NCI-H69 (cell line): Measurements from ENCODE around the gene PITHD1.
A peak's percentile ranks its signal among the peaks of the same experiment; 100 is the strongest.
"Not testable (repeated sequence)": the region's sequence is repeated elsewhere in the genome, so short reads cannot be mapped to it uniquely, and the experiment has no call there.

Source experiments
- DNase-seq: peaks from one replicate; lab custom pipeline; 2025; lab: John Stamatoyannopoulos, UW

Gene PITHD1, protein sequence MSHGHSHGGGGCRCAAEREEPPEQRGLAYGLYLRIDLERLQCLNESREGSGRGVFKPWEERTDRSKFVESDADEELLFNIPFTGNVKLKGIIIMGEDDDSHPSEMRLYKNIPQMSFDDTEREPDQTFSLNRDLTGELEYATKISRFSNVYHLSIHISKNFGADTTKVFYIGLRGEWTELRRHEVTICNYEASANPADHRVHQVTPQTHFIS

DNA sequence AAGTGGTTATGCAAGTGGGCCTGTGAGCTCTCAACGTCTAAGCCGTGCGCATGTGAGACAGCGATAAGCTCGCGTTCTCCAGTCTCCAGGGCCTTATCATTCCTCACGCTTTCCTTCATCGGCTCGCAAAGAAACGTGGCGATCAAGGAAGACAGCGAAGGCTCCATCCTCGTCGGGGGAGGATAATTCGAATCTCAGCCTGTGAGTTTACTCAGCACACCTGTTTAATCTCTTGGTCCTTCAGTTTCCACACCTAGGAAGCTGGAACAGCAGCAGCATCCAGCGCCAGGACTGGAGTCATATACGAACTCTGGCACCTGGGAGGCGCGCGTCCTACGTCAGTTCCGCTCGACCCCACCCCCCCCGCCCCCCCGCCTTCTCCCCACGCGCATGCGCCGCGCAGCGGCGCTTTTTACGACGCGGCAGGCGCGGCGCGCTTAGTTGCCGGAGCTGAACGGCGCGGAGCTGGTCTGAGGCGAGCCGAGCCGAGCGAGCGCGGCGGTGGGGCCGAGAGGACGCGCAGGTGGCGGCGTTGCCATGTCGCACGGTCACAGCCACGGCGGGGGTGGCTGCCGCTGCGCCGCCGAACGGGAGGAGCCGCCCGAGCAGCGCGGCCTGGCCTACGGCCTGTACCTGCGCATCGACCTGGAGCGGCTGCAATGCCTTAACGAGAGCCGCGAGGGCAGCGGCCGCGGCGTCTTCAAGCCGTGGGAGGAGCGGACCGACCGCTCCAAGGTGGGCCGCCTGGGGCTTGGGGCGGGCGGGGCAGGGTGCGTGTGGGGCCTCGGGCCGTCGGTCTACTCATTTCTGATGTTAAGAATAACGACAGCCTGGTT is at the start of gene PITHD1:
TSS of gene PITHD1 (plus strand) at position 440 of the 836 bp plus-strand sequence. CDS start at position 538, 98 bp downstream.
- peak; percentile 88 for DNase-seq

DNA sequence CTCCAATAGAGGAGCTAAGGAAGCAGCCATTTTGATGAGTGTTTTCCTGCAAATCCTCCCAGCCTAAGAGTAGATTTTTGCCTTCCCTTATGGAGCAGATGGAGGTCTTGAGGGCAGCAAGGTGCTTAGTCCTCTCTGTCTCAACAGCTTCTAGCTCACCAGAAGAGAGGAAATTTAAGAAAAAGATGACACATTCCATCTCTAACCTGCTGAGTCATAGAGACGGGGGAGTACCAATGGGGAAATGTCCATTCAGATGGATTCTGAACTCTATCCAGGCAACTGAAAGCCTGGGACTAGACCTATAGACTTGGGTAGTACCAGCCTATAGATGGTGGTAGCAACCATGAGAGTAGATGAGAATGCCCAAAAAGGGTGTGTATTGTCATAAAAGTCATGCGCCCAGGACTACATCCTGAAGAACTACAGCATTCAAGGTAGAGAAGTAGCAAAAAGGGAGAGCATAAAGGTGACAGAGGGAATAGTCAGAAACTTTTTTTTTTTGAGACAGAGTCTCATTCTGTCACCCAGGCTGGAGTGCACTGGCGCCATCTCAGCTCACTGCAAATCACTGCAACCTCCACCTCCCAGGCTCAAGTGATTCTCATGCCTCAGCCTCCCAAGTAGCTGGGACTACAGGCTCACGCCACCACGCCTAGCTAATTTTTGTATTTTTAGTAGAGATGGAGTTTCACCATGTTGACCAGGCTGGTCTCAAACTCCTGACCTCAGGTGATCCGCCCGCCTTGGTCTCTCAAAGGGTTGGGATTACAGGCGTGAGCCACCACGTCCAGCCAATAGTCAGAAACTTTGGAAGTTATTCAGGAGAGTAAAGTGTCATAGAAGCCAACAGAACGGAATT is 45.6 kb upstream of the PITHD1 start:
- no peak for DNase-seq

DNA sequence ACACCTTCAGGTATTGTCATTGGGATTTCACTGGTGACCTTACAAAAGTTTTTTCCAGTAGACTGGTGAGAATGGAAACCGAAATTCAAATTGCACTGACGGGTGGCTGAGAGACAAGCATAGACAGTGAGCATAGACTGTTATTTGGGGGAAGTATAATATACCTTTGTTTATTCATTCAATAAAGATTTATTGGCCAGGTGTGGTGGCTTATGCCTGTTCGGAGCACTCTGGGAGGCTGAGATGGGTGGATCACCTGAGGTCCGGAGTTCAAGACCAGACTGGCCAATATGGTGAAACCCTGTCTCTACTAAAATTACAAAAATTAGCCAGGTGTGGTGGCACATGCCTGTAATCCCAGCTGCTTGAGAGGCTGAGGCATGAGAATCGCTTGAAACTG is 44.9 kb upstream of the PITHD1 start:
- DNase-seq: not testable (repeated sequence)

DNA sequence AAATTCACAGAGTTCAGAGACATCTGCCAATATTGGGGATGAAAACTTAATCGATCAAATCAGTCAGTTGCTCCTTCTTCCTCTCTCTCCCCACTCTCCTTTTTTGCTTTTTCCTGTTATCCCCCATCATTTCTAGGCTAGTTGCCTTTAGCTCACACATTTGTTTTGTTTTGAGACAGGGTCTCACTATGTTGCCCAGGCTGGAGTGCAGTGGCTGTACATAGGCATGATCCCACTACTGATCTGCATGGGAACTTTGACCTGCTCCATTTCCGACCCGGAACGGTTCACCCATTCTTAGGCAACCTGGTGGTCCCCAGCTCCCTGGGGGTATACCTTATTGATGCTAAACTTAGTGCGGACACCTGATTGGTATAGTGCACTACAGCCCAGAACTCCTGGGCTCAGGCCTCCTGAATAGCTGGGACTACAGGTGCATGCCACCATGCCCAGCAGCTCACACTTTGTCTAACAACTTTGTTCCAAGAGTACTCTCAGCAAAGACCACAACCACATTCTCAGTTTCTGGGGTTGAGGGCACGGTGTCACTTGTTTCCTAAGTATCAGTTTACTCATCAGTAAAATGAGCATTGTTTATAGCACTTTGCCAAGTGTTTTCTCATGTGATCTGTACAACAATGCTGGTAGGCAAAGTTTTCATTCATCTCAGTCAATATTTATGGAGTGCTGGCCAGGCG is 41.6 kb upstream of the PITHD1 start:
- DNase-seq: no peak

DNA sequence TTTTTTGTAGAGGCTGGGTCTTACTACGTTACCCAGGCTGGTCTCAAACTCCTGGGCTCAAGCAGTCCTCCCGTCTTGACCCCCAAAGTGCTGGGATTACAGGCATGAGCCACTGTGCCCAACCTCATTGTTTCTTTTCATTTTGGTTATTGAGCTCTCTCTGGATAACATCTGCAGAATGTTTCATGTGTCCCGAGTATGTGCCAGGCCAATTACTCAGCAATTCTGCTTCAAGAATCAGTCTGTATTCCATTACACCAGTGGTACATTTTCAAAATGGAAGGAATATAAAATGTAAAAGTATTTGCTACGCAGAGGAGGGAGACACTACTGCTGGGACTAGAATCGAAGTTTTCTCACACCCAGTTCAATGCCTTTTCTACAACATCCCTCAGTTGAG is 36.6 kb upstream of the PITHD1 start:
- DNase-seq: no peak

DNA sequence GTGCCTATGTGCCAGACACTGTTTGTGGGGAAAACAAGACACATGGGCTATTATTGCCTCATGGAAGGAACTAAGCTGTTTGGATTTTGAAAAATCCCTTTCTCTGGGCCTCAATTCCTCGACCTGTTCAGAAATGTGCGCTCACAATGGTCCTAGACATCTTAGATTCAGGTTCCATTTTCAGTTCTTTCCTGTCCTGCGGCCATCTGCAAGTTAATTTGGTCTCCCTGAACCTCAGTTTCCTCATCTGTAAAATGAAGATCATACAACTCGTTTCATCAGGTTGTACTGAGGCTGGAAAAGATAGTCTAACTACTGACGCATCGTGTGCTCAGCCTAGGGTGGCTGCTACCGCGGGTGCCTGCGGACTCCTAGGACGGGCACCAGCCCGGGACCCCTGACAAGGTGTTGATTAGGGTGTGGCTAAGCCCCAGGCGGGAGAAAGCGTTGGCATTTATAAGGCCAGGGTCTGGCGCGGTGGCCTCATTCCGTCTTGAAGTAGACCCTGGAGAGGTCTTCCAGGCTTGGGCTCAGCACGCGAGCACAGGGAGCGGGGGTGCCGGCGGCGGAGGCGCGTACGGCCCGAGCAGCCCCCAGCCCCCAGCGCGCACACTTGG is 35.4 kb upstream of the PITHD1 start:
- DNase-seq: no peak

DNA sequence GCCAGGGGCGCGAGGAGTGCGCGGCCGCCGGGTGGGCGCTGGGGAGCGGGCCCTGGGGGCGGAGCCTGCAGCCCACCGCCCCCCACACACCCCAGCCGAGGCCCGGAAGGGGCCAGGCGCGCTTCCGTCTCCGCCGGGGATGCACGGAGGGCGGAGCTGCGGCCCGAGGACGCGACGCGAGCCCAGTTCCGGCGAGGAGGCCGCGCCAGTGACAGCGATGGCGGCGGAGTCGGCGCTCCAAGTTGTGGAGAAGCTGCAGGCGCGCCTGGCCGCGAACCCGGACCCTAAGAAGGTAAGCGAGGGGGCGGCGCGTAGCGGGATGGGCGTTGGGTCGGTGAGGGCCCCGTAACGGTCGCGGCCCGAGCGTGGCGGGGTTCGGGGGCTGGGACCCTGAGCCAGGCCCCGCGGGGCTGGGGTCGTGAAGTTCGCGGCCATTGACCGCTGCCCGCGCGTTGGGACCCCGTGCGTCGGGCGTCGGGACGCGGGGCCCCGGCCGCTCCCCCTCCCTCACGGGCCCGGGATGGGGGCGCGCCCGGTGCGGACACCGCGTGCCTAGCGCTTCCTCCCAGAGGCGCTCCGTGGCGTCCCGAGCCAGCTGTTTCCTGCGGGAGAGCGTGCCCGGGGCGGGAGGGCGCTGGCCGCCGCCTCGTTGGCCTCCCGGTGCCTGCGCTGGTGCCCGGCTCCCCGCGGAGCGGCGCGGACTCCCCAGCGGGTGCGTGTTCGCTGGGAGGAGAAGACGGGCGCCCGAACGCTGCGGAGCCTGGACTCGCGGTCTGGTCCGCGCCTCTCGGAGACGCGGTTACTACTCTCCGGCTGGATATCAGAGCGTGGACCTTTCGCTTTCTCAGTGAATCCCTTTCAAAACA is 34.7 kb upstream of the PITHD1 start, which contains the start of gene ELOA:
TSS of gene ELOA (plus strand) at position 185 of the 866 bp plus-strand sequence. CDS start at position 218, 33 bp downstream.
- peak; percentile 81 for DNase-seq

DNA sequence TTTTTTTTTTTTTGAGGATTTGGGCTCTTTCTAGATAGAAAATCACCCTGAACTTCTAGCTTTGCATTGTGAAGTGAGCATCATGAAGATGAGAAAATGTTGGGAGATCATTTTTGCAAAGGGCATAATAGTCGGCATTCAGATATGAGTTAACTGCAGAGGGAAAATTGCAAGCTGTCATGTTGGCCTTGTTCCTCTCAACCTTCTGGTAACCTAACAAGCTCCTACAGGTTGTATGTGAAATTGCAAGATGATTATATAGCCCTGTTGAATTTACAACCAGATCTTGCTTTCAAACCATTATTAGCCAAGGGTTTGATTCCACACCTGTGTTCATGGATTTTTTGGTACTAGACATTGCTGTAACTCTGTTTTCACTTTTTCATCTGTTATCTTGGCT is 32.7 kb upstream of the PITHD1 start:
- DNase-seq: peak; percentile 37

DNA sequence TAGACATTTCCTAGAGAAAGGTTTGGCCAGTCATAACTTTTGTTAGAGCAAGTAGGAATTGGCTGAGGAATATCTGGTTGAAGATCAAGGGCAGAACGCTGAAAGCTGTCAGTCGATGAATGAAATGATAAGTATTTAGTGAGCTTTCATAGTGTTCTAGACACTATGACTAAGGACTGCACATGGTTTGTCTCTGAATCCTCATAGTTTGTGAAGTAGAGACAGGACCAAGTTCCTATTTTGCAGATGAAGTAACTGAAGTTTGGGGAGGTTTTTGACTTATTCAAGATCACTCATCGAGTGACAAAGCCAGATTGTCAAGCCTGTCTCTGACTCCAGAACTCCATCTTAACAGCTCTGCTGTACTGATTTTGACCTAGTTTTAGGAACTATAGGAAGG is 30.2 kb upstream of the PITHD1 start:
- DNase-seq: no peak

DNA sequence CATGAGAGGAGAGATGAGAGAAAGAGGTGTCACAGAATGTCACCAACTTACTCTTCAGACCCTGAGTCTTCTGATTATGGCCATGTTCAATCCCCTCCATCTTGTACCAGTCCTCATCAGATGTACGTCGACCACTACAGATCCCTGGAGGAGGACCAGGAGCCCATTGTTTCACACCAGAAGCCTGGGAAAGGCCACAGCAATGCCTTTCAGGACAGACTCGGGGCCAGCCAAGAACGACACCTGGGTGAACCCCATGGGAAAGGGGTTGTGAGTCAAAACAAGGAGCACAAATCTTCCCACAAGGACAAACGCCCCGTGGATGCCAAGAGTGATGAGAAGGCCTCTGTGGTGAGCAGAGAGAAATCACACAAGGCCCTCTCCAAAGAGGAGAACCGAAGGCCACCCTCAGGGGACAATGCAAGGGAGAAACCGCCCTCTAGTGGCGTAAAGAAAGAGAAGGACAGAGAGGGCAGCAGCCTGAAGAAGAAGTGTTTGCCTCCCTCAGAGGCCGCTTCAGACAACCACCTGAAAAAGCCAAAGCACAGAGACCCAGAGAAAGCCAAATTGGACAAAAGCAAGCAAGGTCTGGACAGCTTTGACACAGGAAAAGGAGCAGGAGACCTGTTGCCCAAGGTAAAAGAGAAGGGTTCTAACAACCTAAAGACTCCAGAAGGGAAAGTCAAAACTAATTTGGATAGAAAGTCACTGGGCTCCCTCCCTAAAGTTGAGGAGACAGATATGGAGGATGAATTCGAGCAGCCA is 27.0 kb upstream of the PITHD1 start:
- DNase-seq: peak; percentile 35

DNA sequence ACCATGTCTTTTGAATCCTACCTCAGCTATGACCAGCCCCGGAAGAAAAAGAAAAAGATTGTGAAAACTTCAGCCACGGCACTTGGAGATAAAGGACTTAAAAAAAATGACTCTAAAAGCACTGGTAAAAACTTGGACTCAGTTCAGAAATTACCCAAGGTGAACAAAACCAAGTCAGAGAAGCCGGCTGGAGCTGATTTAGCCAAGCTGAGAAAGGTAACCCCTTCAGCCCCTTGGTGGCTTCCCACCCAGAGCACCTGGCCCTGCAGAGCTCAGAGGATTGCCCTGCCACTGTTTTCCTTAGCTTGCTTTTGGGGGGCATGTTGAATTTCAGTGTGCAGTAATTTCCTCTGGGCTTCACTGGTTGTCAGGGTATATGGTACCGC is 26.4 kb upstream of the PITHD1 start:
- DNase-seq: no peak

DNA sequence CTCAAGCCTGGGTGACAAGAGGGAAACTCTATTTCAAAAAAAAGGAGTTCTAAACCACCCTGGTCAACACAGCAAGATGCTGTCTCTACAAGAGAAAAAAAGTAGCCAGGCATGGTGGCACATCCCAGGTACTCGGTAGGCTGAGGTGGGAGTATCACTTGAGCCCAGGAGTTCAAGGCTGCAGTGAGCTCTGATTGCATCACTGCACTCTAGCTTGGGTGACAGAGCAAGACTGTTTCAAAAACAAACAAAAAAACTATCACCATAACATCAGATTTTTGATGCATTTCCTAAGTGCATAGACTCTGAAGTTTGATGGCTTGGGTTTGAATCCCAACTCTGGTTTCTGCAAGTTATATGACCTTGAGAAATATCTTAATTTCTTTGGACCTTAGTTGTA is 25.3 kb upstream of the PITHD1 start:
- no peak for DNase-seq

DNA sequence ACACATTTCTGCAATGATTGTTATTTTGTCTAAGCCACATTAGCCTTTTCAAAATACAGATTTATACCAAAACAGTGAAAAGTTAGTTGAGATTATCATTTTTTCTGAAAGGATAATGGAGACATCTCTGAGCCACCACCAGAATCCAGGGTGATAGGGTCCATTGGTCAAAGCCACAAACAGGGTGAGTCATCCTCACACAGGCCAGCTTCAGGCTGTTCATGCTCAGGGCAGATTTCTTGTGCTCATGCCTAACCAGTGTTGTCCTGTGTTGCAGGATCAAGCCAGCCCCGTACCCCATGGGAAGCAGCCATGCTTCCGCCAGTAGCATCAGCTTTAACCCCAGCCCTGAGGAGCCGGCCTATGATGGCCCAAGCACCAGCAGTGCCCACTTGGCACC is 21.5 kb upstream of the PITHD1 start:
- no peak for DNase-seq

DNA sequence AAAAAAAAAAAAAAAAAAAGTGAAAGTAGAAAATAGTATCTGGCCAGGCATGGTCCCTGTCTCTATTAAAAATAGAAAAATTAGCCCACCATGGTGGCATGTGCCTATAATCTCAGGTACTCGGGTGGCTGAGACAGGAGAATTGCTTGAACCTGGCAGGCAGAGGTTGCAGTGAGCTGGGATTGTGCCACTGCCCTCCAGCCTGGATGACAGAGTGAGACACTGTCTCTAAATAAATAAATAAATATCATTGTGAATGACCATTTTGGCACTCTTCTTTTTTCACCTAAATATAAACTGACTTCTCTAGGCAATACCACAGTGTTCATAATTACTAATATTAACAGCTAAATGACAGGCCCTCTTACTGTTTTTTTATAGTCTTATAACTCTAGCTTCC is 20.4 kb upstream of the PITHD1 start:
- DNase-seq: no peak

DNA sequence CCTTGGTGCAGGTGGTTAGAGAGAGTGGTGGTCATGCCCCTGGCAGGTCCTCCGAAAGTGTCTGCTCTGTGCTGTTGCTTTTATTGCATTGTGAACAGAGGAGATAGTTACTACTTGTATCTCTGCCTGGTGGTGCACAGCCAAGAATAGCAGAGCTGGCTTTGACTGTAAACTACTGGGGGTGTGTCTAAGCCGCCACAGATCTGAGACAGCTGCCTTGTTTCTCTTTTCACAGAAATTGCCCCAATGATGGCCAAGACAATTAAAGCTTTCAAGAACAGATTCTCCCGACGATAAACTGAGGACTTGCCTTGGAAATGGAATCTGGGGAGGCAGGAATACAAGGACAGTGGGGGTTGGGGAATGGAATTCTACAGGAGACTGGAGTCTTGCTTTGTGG is 18.9 kb upstream of the PITHD1 start:
- DNase-seq: no peak

DNA sequence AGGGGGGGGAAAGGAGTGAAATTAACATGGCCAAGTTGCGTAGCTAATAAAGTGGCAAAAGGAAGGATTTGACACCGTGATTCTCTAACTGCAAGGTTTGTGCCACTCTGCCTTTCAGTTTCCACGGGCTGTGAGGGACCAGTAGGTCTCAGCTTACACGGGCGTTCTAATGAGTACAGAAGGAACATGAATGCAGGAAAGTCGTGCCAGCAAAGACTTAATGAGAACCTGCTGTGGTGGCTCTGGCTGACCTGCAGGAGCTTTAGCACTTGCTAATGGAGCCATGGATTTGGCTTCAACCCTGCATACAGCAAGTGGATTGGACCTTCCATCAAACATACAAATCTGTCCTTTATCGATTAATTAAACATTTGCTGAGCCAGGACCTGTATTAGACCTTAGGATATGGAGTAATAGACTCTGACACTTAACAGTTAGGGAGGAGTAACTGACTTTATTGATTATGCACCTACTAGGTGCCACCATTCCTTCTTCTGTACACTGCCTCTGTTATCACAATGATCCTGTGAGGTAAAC is 15.1 kb upstream of the PITHD1 start:
- no peak for DNase-seq

DNA sequence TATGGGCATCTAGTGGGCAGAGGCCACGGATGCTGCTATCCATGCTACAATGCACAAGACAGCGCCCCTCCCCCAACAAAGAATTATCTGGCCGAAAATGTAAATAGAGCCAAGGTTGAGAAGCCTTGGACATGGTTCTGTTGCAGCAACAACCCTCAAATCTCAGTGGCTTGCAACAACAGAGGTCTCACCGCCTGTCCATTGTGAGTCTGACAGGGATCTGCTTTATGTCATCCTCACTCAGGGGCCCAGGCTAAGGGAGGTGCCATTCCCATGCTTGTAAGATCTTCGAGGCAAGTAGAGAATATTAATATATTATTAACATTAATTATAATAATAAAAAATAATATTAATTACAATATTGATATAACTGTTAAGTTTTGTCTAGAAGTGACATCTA is 9.5 kb upstream of the PITHD1 start:
- no peak for DNase-seq

DNA sequence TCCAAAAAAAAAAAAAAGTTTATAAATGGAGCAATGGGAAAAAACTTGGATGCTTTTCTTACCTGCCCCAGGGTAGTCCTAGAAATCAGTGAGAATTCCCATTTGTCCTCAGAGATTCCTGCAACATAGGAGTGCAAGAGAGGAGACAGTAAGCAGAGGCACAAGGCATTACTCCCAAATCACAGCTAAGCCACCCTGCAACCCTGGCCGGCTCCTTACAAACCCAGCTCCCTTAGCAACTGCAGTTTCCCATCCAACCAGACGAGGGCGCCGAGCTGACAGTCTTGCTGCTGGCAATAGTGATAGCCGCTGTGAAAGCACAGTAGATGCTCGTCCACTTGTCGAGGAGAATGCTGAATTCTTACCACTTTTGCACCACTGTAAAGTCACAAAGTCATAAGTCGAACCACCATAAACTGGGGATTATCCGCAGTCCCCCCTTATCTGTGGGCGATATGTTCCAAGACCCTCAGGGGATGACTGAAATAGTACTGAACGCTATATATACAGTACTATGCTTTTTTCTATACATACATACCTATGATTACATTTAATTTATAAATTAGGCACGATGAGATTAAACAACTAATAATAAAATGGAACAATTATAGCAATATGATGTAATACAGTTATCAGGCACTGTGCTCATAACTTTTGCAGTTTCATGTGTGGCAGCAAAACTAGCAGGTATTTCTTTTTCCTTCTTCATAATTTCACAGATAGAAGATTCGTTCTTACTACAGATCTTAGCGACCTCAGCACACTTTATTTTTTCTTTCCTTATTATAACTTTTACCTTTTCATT is 6.0 kb upstream of the PITHD1 start:
- DNase-seq: peak; percentile 73

DNA sequence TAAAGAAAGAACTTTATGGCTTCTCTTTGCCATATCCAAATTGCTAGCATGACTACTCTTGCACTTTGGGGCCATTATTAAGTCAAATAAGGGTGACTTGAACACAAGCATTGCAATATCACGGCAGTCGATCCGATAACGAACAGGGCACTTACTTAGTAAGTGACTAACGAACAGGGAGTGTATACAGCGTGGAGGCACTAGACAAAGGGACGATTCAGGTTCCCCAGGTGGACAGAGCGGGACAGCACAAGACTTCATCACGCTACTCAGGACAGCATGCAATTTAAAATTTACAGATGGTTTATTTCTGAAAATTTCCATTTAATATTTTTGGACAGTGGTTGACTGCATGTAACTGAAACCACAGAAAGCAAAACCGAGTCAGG is 5.4 kb upstream of the PITHD1 start:
- DNase-seq: no peak
